ENCODE results near the gene ANKRD40. TPM values are rescaled to one million over a fixed set of nuclear protein-coding genes. Genes with fewer than 3 reads are reported as not detected.

Gene ANKRD40
- total and polyA plus RNA-seq, 4 donors: 6.2 to 15.1 (median 9.7) TPM

DNA sequence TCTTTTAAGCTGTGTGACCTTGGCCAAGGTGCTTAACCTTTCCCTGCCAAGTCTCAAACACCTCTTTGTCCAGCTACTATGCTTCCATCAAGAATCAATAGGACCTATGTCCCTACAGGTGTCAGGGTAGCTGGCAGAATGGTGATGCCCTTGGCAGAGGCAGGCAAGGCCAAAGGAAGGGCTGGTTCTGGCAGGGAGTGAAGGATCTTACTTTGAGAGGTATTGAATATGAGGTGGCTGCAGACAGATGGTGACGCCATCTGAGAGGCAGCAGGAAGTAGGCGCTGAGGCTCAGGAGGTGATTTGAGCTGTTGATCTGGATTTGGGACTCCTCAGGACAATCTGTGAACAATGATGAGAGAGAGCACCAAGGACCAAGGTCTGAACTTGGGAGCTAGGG, 60.5 kb downstream of the ANKRD40 start:
- H3K4me3 ChIP-seq (ENCODE audit: low read depth in 1 of 3, low read length in 3 of 3): no peak overlapping the region
- TF ChIP-seq RXRA (IDR thresholded peaks at IDR 0.05): no peak
- no peak for TF ChIP-seq JUND (IDR thresholded peaks at IDR 0.05)
- no peak for TF ChIP-seq SP1 (IDR thresholded peaks at IDR 0.05)
- TF ChIP-seq, protein P1, sequence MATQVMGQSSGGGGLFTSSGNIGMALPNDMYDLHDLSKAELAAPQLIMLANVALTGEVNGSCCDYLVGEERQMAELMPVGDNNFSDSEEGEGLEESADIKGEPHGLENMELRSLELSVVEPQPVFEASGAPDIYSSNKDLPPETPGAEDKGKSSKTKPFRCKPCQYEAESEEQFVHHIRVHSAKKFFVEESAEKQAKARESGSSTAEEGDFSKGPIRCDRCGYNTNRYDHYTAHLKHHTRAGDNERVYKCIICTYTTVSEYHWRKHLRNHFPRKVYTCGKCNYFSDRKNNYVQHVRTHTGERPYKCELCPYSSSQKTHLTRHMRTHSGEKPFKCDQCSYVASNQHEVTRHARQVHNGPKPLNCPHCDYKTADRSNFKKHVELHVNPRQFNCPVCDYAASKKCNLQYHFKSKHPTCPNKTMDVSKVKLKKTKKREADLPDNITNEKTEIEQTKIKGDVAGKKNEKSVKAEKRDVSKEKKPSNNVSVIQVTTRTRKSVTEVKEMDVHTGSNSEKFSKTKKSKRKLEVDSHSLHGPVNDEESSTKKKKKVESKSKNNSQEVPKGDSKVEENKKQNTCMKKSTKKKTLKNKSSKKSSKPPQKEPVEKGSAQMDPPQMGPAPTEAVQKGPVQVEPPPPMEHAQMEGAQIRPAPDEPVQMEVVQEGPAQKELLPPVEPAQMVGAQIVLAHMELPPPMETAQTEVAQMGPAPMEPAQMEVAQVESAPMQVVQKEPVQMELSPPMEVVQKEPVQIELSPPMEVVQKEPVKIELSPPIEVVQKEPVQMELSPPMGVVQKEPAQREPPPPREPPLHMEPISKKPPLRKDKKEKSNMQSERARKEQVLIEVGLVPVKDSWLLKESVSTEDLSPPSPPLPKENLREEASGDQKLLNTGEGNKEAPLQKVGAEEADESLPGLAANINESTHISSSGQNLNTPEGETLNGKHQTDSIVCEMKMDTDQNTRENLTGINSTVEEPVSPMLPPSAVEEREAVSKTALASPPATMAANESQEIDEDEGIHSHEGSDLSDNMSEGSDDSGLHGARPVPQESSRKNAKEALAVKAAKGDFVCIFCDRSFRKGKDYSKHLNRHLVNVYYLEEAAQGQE (IDR thresholded peaks at IDR 0.05): no peak
- no peak for TF ChIP-seq TAF1 (conservative IDR thresholded peaks at IDR 0.05)
- TF ChIP-seq, protein P2, sequence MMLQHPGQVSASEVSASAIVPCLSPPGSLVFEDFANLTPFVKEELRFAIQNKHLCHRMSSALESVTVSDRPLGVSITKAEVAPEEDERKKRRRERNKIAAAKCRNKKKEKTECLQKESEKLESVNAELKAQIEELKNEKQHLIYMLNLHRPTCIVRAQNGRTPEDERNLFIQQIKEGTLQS (IDR thresholded peaks at IDR 0.05): no peak
- no peak for TF ChIP-seq FOXA1 (IDR thresholded peaks at IDR 0.05)
- TF ChIP-seq GABPA (IDR thresholded peaks at IDR 0.05 in 1 of 2, conservative IDR thresholded peaks at IDR 0.05 in 1 of 2): no peak
- no peak for TF ChIP-seq NR2F2 (IDR thresholded peaks at IDR 0.05)
- no peak for TF ChIP-seq CTCF (IDR thresholded peaks at IDR 0.05; ENCODE audit: low read depth, low read length, missing input control)
- TF ChIP-seq EGR1 (IDR thresholded peaks at IDR 0.05; ENCODE audit: low read depth in 2 of 2): no peak
- TF ChIP-seq HNF4G (IDR thresholded peaks at IDR 0.05): no peak
- no peak for TF ChIP-seq HNF4A (conservative IDR thresholded peaks at IDR 0.05)
- no peak for TF ChIP-seq YY1 (IDR thresholded peaks at IDR 0.05)
- TF ChIP-seq FOXA2 (IDR thresholded peaks at IDR 0.05): no peak
- no peak for TF ChIP-seq ZBTB33 (IDR thresholded peaks at IDR 0.05)
- no peak for TF ChIP-seq MAX (IDR thresholded peaks at IDR 0.05)
- no peak for TF ChIP-seq RAD21 (IDR thresholded peaks at IDR 0.05)
- 75% methylated on average over 2 of the region's 2 CpGs for WGBS
- no peak overlapping the region for H3K27ac ChIP-seq (ENCODE audit: low read depth in 1 of 2, low read length in 2 of 2)
- H3K27me3 ChIP-seq (ENCODE audit: control insufficient read depth in 4 of 4, insufficient read depth in 4 of 4, low read length in 3 of 4): no peaks in the 10 kb centered on the region
- no peaks in the 10 kb centered on the region for H3K9me3 ChIP-seq (ENCODE audit: control insufficient read depth in 4 of 4, low read length in 3 of 4)
- peaks cover 0 to 10% (median 5%) of the 10 kb centered on the region in 4 donors for H3K4me1 ChIP-seq (ENCODE audit: control insufficient read depth in 4 of 4, insufficient read depth in 4 of 4, low read length in 3 of 4)
- no peak overlapping the region for H3K9ac ChIP-seq (ENCODE audit: low read depth in 1 of 2, low read length in 2 of 2)
- peaks cover 0 to 4% (median 0%) of the 10 kb centered on the region in 4 donors for H3K36me3 ChIP-seq (ENCODE audit: control insufficient read depth in 4 of 4, insufficient read depth in 3 of 4, low read depth in 1 of 4, low read length in 3 of 4)
- no peak for DNase-seq (ENCODE audit: low spot score)

Measured in liver (tissue), 9 donors.